Naive thymus-derived CD4-positive, alpha-beta T cell (primary cell): Measurements from ENCODE around the gene ACSF3. TPM values are rescaled to one million over a fixed set of nuclear protein-coding genes. Genes with fewer than 3 reads are reported as not detected.

Experiments used
- ATAC-seq: fragments of 150-1000 bp; cut with Tn5 transposase; 2 replicates; pipeline ENCODE4 v1.10.0; 2021; ENCODE audit warnings: mild to moderate bottlenecking, moderate library complexity
- CTCF ChIA-PET: fragments of 350-600 bp; sonication (Branson Sonifier 250); formaldehyde crosslinking; loops from one replicate; lab custom pipeline; 2021; ENCODE audit warnings: antibody characterized with exemption; lab: Charles Lee
- POLR2A ChIA-PET: fragments of 350-600 bp; sonication (Branson Sonifier 250); formaldehyde crosslinking; loops from one replicate; lab custom pipeline; 2021; ENCODE audit warnings: antibody characterized with exemption, inconsistent platforms; lab: Charles Lee
- DNase-seq, 9 donors: peaks; one replicate each; pipeline versions ENCODE4 v3.0.0 to v3.0.0-alpha.2; 2020 to 2022; ENCODE audit warnings: mixed read lengths in 1 of 9
- H3K27ac ChIP-seq: one replicate; pipeline ENCODE4 v1.7.0; 2013; ENCODE audit warnings: mild to moderate bottlenecking, low read depth, low read length, moderate library complexity
- H3K27me3 ChIP-seq, 2 donors: one replicate each; pipeline ENCODE4 v1.7.0; 2013; ENCODE audit warnings: low read length in 2 of 2, mild to moderate bottlenecking in 2 of 2, moderate library complexity in 2 of 2; ENCODE audit not compliant: control insufficient read depth in 2 of 2, insufficient read depth in 2 of 2
- H3K36me3 ChIP-seq, 3 experiments: 1 replicate in 2 of 3; 2 replicates in 1 of 3; pipeline ENCODE4 v1.7.0; 2013; ENCODE audit warnings: low read length in 3 of 3, mild to moderate bottlenecking in 3 of 3, moderate library complexity in 1 of 3; ENCODE audit not compliant: insufficient read depth in 3 of 3, control insufficient read depth in 2 of 3
- H3K4me1 ChIP-seq, 2 donors: one replicate each; pipeline ENCODE4 v1.7.0; 2013; ENCODE audit warnings: low read length in 2 of 2, mild to moderate bottlenecking in 2 of 2, moderate library complexity in 1 of 2; ENCODE audit not compliant: control insufficient read depth in 2 of 2, insufficient read depth in 2 of 2
- H3K4me3 ChIP-seq: 2 replicates; pipeline ENCODE4 v1.7.0; 2013; ENCODE audit warnings: mild to moderate bottlenecking, low read length
- H3K9me3 ChIP-seq, 3 experiments: 1 replicate in 2 of 3; 2 replicates in 1 of 3; pipeline ENCODE4 v1.7.0; 2013; ENCODE audit warnings: low read length in 3 of 3; ENCODE audit not compliant: control insufficient read depth in 2 of 3
- H3K27ac Mint-ChIP-seq, 9 donors: one replicate each; pipeline ENCODE4 v1.8.0; 2020 to 2022; ENCODE audit warnings: mixed read lengths in 9 of 9, mild to moderate bottlenecking in 8 of 9, moderate library complexity in 5 of 9, inconsistent platforms in 2 of 9
- H3K27me3 Mint-ChIP-seq, 5 donors: one replicate each; pipeline ENCODE4 v1.8.0; 2021 to 2022; ENCODE audit warnings: mixed read lengths in 5 of 5, mild to moderate bottlenecking in 1 of 5
- H3K36me3 Mint-ChIP-seq, 5 donors: one replicate each; pipeline ENCODE4 v1.8.0; 2020 to 2022; ENCODE audit warnings: mixed read lengths in 5 of 5, mild to moderate bottlenecking in 3 of 5, inconsistent platforms in 1 of 5
- H3K4me1 Mint-ChIP-seq, 7 donors: one replicate each; pipeline ENCODE4 v1.8.0; 2020 to 2022; ENCODE audit warnings: mixed read lengths in 7 of 7, mild to moderate bottlenecking in 3 of 7, inconsistent platforms in 1 of 7
- H3K4me3 Mint-ChIP-seq, 10 donors: one replicate each; pipeline ENCODE4 v1.8.0; 2020 to 2022; ENCODE audit warnings: mild to moderate bottlenecking in 10 of 10, mixed read lengths in 10 of 10, moderate library complexity in 6 of 10, inconsistent platforms in 2 of 10
- H3K9me3 Mint-ChIP-seq, 11 donors: one replicate each; pipeline ENCODE4 v1.8.0; 2020 to 2022; ENCODE audit warnings: mixed read lengths in 11 of 11, mild to moderate bottlenecking in 4 of 11, inconsistent platforms in 1 of 11, moderate library complexity in 1 of 11
- intact Hi-C, 2 donors: fragments of 100-400 bp; cut with micrococcal nuclease; formaldehyde crosslinking; loops; one replicate each; pipeline ENCODE4 v1.15.1; 2023
- polyA plus RNA-seq, 2 donors: library from polyadenylated mRNA; unstranded; fragments of 300-500 nt; fragmentation: Illumina TruSeq; gene quantifications; one replicate each; pipeline ENCODE4 v1.2.3, GENCODE V29; 2021
- total RNA-seq, 6 experiments: library from RNA in 5 of 6; stranded (reverse) in 5 of 6; gene quantifications; 1 replicate in 5 of 6; 2 replicates in 1 of 6; pipeline ENCODE4 v1.2.3 and lab custom pipeline; 2021 to 2026

ACSF3 gene
- total and polyA plus RNA-seq, 7 experiments from 2014 or later, result 26.2 to 84.1 (median 68.5) TPM

- Histone ChIP-seq H3K4me1 (peaks cover 8 to 21% of the 10 kb centered on the region in 2 donors), H3K9me3 (no peaks in the 10 kb centered on the region), H3K27ac (no peak overlapping the region), H3K36me3 (no peaks in the 10 kb centered on the region), H3K27me3 (no peaks in the 10 kb centered on the region), H3K4me3 (no peak overlapping the region)
- CTCF ChIA-PET, result interaction anchor here (0.6 to 1.2 kb wide), 10 partner anchors 12 to 641 kb away, joined by 3 to 5 read pairs (median 3); no protein-coding TSS in a partner anchor
- Mint-ChIP-seq H3K27ac (no peak overlapping the region), H3K4me1 (peaks cover 6 to 10% (median 8%) of the 10 kb centered on the region in 7 donors), H3K27me3 (peaks cover 0 to 6% (median 0%) of the 10 kb centered on the region in 5 donors), H3K9me3 (peaks cover 0 to 2% (median 0%) of the 10 kb centered on the region in 11 donors), H3K4me3 (no peak overlapping the region), H3K36me3 (no peaks in the 10 kb centered on the region)
- intact Hi-C loops, result loop anchor here (1.0 to 2.0 kb wide), 6 partner anchors 52 to 431 kb away; partner anchors contain the start of gene TRAPPC2L (in 1 of the 2)
- POLR2A ChIA-PET, result interaction anchor here (1.0 to 1.3 kb wide), 2 partner anchors 10 to 227 kb away, joined by 3 to 4 read pairs; no protein-coding TSS in a partner anchor
- ATAC-seq, result peak; percentile 49
- peak; percentile 67 to 94 (median 82) for DNase-seq
Observed at GRCh38 chr16:89167425-89167941, 73.8 kb downstream of the ACSF3 start.

DNA sequence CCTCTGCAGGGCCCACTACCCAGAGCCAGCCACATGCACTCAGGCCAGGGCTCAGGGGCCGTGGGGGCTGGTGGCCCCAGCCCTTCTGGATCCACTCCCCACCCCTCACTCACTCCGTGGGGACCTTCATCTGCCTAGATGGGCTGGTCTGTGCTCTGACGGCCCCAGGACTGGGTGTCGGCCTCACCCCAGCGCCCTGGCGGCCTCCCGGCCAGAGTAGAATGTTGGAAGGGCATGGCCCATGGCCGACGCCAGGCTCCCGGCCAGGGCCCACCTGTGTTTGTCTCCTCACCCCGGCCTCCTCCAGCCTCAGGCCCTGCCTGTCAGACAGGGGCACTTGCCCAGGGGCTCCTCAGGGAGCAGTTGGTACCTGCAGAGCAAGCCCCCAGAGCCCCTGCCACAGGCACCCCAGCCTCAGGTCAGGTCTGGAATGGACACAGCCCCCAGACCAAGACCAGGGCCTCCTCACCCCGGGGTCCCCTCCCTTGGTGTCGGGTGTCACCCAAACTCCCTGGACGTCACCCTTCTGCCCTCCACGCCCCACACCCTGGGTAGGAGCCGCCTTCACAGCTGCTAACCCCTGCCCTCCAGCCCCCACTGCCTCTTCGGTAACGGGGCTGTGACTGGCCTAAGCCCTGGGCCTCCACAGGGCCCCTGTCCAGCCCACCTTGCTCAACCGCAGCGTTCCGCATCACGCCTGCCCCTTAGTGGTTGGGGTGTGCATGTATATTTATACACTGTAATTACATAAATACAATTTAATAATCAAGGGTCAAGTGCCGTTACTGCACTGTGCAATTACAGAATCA lies 74.9 kb downstream of the ACSF3 start:
- intact Hi-C loops, result no loop called here
- CTCF ChIA-PET, result interaction anchor here (0.7 kb wide), 1 partner anchor 1244 kb away, joined by 3 read pairs; no protein-coding TSS in a partner anchor
- no peak for DNase-seq
- Histone ChIP-seq H3K27me3 (no peaks in the 10 kb centered on the region), H3K27ac (no peak overlapping the region), H3K9me3 (no peaks in the 10 kb centered on the region), H3K36me3 (no peaks in the 10 kb centered on the region), H3K4me3 (no peak overlapping the region), H3K4me1 (peaks cover 8 to 21% of the 10 kb centered on the region in 2 donors)
- H3K36me3 Mint-ChIP-seq, result no peaks in the 10 kb centered on the region
- H3K9me3 Mint-ChIP-seq, result peaks cover 0 to 2% (median 0%) of the 10 kb centered on the region in 11 donors
- peaks cover 0 to 6% (median 0%) of the 10 kb centered on the region in 5 donors for H3K27me3 Mint-ChIP-seq
- no peak overlapping the region for H3K27ac Mint-ChIP-seq
- ATAC-seq, result no peak
- POLR2A ChIA-PET, result no interaction called here
- H3K4me1 Mint-ChIP-seq, result peaks cover 6 to 10% (median 8%) of the 10 kb centered on the region in 7 donors
- no peak overlapping the region for H3K4me3 Mint-ChIP-seq

DNA sequence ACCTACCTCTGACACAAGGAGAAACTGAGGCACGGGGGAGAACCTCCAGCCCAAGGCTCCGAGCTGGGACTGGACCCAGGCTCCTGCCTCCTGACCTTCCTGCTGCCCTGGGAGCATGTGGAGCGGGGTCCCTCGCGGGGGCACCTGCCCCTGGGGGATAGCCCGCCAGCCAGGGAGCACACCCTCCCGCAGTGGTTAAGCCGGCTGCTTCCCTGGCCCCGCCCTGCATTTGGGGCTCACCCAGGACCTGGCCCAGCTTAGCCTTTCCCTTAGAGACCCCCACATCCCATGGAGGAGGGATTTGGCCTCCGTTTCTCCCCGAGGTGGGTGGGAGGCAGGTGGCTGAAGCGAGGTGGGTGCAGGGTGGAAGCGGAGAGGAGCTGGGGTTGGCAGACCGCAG lies 76.1 kb downstream of the ACSF3 start:
- H3K27me3 Mint-ChIP-seq, result peaks cover 0 to 6% (median 0%) of the 10 kb centered on the region in 5 donors
- no peaks in the 10 kb centered on the region for H3K36me3 ChIP-seq
- CTCF ChIA-PET, result no interaction called here
- no peak overlapping the region for H3K27ac Mint-ChIP-seq
- no peak overlapping the region for H3K27ac ChIP-seq
- POLR2A ChIA-PET, result no interaction called here
- no peaks in the 10 kb centered on the region for H3K27me3 ChIP-seq
- DNase-seq (no peak), ATAC-seq (no peak)
- peaks cover 0 to 2% (median 0%) of the 10 kb centered on the region in 11 donors for H3K9me3 Mint-ChIP-seq
- H3K4me3 Mint-ChIP-seq, result no peak overlapping the region
- H3K9me3 ChIP-seq, result no peaks in the 10 kb centered on the region
- intact Hi-C loops, result loop anchor here (2.0 to 10.0 kb wide), 6 partner anchors 31 to 715 kb away; partner anchors contain the start of genes APRT (in 1 of the 2), CDK10 (in 1 of the 2), RPL13 (in 1 of the 2) and SLC22A31 (in 1 of the 2)
- peaks cover 8 to 21% of the 10 kb centered on the region in 2 donors for H3K4me1 ChIP-seq
- no peak overlapping the region for H3K4me3 ChIP-seq
- H3K4me1 Mint-ChIP-seq, result peaks cover 6 to 10% (median 8%) of the 10 kb centered on the region in 7 donors
- no peaks in the 10 kb centered on the region for H3K36me3 Mint-ChIP-seq

DNA sequence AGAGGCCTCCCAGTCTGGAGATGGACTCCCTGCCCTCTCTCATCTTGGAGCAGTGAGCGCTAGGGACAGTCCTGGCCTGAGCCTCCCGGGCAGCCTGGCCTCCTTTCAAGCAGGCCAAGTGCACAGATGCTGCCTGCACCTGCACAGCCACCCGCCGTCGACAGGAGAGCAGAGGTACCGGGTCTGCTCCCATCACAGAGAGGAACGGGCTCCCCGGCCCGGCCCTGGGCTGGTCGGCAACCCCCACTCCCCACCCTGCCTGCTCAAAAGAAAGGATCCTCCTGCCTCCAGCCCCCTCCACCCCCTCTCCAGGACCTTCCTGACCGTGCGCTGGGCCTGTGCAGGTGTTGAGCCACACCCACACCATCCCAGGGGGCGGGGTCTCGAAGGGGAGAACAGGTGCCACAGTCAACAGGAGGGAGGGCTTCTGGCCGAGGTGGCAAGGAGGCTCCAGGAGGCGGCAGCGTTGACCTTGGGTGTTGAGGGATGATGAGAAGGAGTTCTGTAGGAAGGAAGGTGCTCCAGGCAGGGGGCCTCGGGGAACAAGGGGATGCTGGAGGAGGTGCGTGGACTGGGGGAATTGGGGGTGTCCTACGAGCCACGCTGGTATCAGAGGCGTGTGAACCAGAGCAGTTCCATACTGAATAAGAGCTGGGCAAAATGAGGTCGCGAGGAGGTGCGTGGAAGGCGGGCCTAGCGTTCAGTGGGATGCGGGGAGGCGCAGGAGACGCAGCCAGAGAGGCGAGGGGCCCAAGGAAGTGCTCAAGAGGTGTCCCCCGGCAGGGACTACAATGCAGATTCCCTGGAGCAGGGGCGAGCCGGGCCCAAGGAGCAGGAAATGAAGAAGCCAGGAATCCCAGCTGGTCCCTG lies 76.9 kb downstream of the ACSF3 start:
- H3K36me3 ChIP-seq, result no peaks in the 10 kb centered on the region
- Mint-ChIP-seq H3K36me3 (no peaks in the 10 kb centered on the region), H3K4me3 (peak overlapping the region; percentile 65 to 88 (median 76)), H3K4me1 (peaks cover 6 to 10% (median 8%) of the 10 kb centered on the region in 7 donors), H3K27ac (peak overlapping the region in 5 of 9 donors; percentile 51 to 86 (median 75)), H3K9me3 (peaks cover 0 to under 1% (median 0%) of the 10 kb centered on the region in 11 donors), H3K27me3 (peaks cover 0 to 6% (median 0%) of the 10 kb centered on the region in 5 donors)
- H3K4me3 ChIP-seq, result peak overlapping the region; percentile 51
- H3K27me3 ChIP-seq, result no peaks in the 10 kb centered on the region
- ATAC-seq, result no peak
- no peak overlapping the region for H3K27ac ChIP-seq
- ChIA-PET CTCF (interaction anchor here (0.5 kb wide), 1 partner anchor 234 kb away, joined by 3 read pairs; no protein-coding TSS in a partner anchor), POLR2A (interaction anchor here (1.1 to 1.4 kb wide), 2 partner anchors 10 to 55 kb away, joined by 3 to 4 read pairs; no protein-coding TSS in a partner anchor)
- no peaks in the 10 kb centered on the region for H3K9me3 ChIP-seq
- intact Hi-C loops, result loop anchor here (1.0 to 10.0 kb wide), 14 partner anchors 22 to 716 kb away; partner anchors contain the start of genes TRAPPC2L (in 2 of the 2), APRT (in 1 of the 2), CDK10 (in 1 of the 2) and RPL13 (in 1 of the 2)
- peaks cover 8 to 21% of the 10 kb centered on the region in 2 donors for H3K4me1 ChIP-seq
- peak in 3 of 9 donors; percentile 29 to 50 (median 31) for DNase-seq

- POLR2A ChIA-PET, result interaction anchor here (1.1 to 1.4 kb wide), 2 partner anchors 9 to 56 kb away, joined by 3 to 4 read pairs; no protein-coding TSS in a partner anchor
- Histone ChIP-seq H3K27ac (no peak within 1 kb of the TSS), H3K27me3 (no peaks in the 10 kb centered on the region), H3K4me3 (peak within 1 kb of the TSS; percentile 51), H3K36me3 (no peaks in the 10 kb centered on the region), H3K4me1 (peaks cover 8 to 21% of the 10 kb centered on the region in 2 donors), H3K9me3 (no peaks in the 10 kb centered on the region)
- Mint-ChIP-seq H3K36me3 (no peaks in the 10 kb centered on the region), H3K27ac (peak within 1 kb of the TSS in 5 of 9 donors; percentile 51 to 86 (median 75)), H3K9me3 (no peaks in the 10 kb centered on the region), H3K4me3 (peak within 1 kb of the TSS; percentile 65 to 88 (median 76)), H3K4me1 (peaks cover 6 to 10% (median 7%) of the 10 kb centered on the region in 7 donors), H3K27me3 (peaks cover 0 to 6% (median 0%) of the 10 kb centered on the region in 5 donors)
- CTCF ChIA-PET, result interaction anchor here (0.5 kb wide), 1 partner anchor 235 kb away, joined by 3 read pairs; no protein-coding TSS in a partner anchor
- peak; percentile 97 for ATAC-seq
- intact Hi-C loops, result loop anchor here (1.0 to 10.0 kb wide), 14 partner anchors 21 to 717 kb away; partner anchors contain the start of genes TRAPPC2L (in 2 of the 2), APRT (in 1 of the 2), CDK10 (in 1 of the 2) and RPL13 (in 1 of the 2)
- peak; percentile 79 to 96 (median 91) for DNase-seq
Observed at GRCh38 chr16:89171216-89172170, 77.8 kb downstream of the ACSF3 start, which contains the start of gene CDH15. TSS of gene CDH15 (plus strand) at chr16:89171748. CDS start at chr16:89171832, 84 bp downstream.
